HEK293 (cell line): Measurements from ENCODE around the gene MCM3AP.

ENCODE experiments used
- CTCF ChIA-PET: fragments of 350-600 bp; formaldehyde crosslinking; extraction: SDS; loops from one replicate; lab custom pipeline; 2021; ENCODE audit warnings: antibody characterized with exemption; lab: Yijun Ruan, JAX
- POLR2A ChIA-PET: fragments of 300-600 bp; formaldehyde crosslinking; extraction: SDS; loops from one replicate; lab custom pipeline; 2020; ENCODE audit warnings: antibody characterized with exemption, inconsistent platforms; lab: Yijun Ruan, JAX
- H3K27ac ChIP-seq: fragments of 200-500 bp; sonication (Bioruptor generic); 2 replicates; pipeline ENCODE4 v1.5.1; 2014; ENCODE audit warnings: low read depth, low read length, control low read depth, inconsistent platforms; ENCODE audit errors: extremely low read depth
- H3K36me3 ChIP-seq, 2 experiments: fragments of 200-500 bp in 1 of 2; sonication (Bioruptor generic) in 1 of 2; 1 replicate in 1 of 2; 2 replicates in 1 of 2; pipeline ENCODE4 v1.5.1; 2014 to 2017; ENCODE audit warnings: inconsistent platforms in 2 of 2, low read length in 2 of 2; ENCODE audit not compliant: control insufficient read depth in 2 of 2, insufficient read depth in 1 of 2
- H3K4me1 ChIP-seq: fragments of 200-500 bp; sonication (Bioruptor generic); 2 replicates; pipeline ENCODE4 v1.5.1; 2014; ENCODE audit warnings: mild to moderate bottlenecking, low read length, inconsistent platforms; ENCODE audit not compliant: control insufficient read depth, insufficient read depth
- H3K4me3 ChIP-seq: 2 replicates; pipeline ENCODE4 v1.5.1; 2011; ENCODE audit warnings: low read depth, mild to moderate bottlenecking, control low read depth, low read length, moderate library complexity
- H3K9me3 ChIP-seq: fragments of 200-500 bp; sonication (Bioruptor generic); 2 replicates; pipeline ENCODE4 v1.5.1; 2014; ENCODE audit warnings: low read depth, low read length, inconsistent platforms; ENCODE audit not compliant: control insufficient read depth, insufficient read depth
- GFI1B ChIP-seq: fragments of 450-650 bp; formaldehyde crosslinking; IDR thresholded peaks from 2 replicates; pipeline ENCODE4 v1.5.1; 2016; ENCODE audit warnings: missing biosample characterization, missing genetic modification characterization
- GLI2 ChIP-seq: fragments of 450-650 bp; formaldehyde crosslinking; IDR thresholded peaks from 2 replicates; pipeline ENCODE4; 2017; ENCODE audit warnings: missing biosample characterization, missing genetic modification characterization, low read depth, borderline replicate concordance
- KLF8 ChIP-seq: fragments of 450-650 bp; formaldehyde crosslinking; IDR thresholded peaks from 2 replicates; pipeline ENCODE4 v1.5.1; 2016; ENCODE audit warnings: missing biosample characterization, missing genetic modification characterization
- MEIS1 ChIP-seq: sonication (generic); formaldehyde crosslinking; IDR thresholded peaks from 2 replicates; pipeline ENCODE4 v1.8.1; 2022; ENCODE audit warnings: missing genetic modification reagents, mild to moderate bottlenecking, borderline replicate concordance
- PRDM6 ChIP-seq: fragments of 450-650 bp; formaldehyde crosslinking; IDR thresholded peaks from 2 replicates; pipeline ENCODE4 v1.5.1; 2017; ENCODE audit warnings: missing biosample characterization, missing genetic modification characterization
- TCF7L2 ChIP-seq: IDR thresholded peaks from 2 replicates; pipeline ENCODE4 v1.6.1; 2011; ENCODE audit warnings: low read depth, mild to moderate bottlenecking, inconsistent platforms, low read length, moderate library complexity, borderline replicate concordance
- YY1 ChIP-seq: fragments of 450-650 bp; formaldehyde crosslinking; IDR thresholded peaks from 2 replicates; pipeline ENCODE4 v1.5.1; 2018; ENCODE audit warnings: missing biosample characterization, missing genetic modification characterization
- ZFHX2 ChIP-seq: fragments of 450-650 bp; formaldehyde crosslinking; conservative IDR thresholded peaks from 2 replicates; pipeline ENCODE4 v1.5.1; 2016; ENCODE audit warnings: missing biosample characterization, missing genetic modification characterization
- ZFP37 ChIP-seq: fragments of 450-650 bp; formaldehyde crosslinking; IDR thresholded peaks from 2 replicates; pipeline ENCODE4 v1.5.1; 2016; ENCODE audit warnings: missing biosample characterization, missing genetic modification characterization
- ZNF248 ChIP-seq: fragments of 450-650 bp; formaldehyde crosslinking; IDR thresholded peaks from 2 replicates; pipeline ENCODE4 v1.5.1; 2017; ENCODE audit warnings: missing biosample characterization, missing genetic modification characterization
- ZNF560 ChIP-seq: fragments of 450-650 bp; formaldehyde crosslinking; IDR thresholded peaks from 2 replicates; pipeline ENCODE4 v1.5.1; 2017; ENCODE audit warnings: missing biosample characterization, missing genetic modification characterization, borderline replicate concordance
- ZNF610 ChIP-seq: fragments of 450-650 bp; formaldehyde crosslinking; IDR thresholded peaks from 2 replicates; pipeline ENCODE4 v1.5.1; 2016; ENCODE audit warnings: missing biosample characterization, missing genetic modification characterization, borderline replicate concordance
- ZNF629 ChIP-seq: fragments of 450-650 bp; formaldehyde crosslinking; IDR thresholded peaks from 2 replicates; pipeline ENCODE4 v1.5.1; 2017; ENCODE audit warnings: missing biosample characterization, missing genetic modification characterization
- ZNF664 ChIP-seq: fragments of 450-650 bp; formaldehyde crosslinking; IDR thresholded peaks from 2 replicates; pipeline ENCODE4 v1.5.1; 2016; ENCODE audit warnings: missing biosample characterization, missing genetic modification characterization
- ZSCAN16 ChIP-seq: fragments of 450-650 bp; formaldehyde crosslinking; IDR thresholded peaks from 2 replicates; pipeline ENCODE4 v1.5.1; 2016; ENCODE audit warnings: missing biosample characterization, missing genetic modification characterization
- TF ChIP-seq, protein P1 (sequence below): fragments of 450-650 bp; formaldehyde crosslinking; IDR thresholded peaks from 2 replicates; pipeline ENCODE4 v1.5.1; 2017; ENCODE audit warnings: missing biosample characterization, mild to moderate bottlenecking, missing genetic modification characterization, moderate library complexity
- TF ChIP-seq, protein P2 (sequence below): fragments of 450-650 bp; formaldehyde crosslinking; IDR thresholded peaks from 2 replicates; pipeline ENCODE4 v1.5.1; 2016; ENCODE audit warnings: missing biosample characterization, missing genetic modification characterization, borderline replicate concordance

The MCM3AP gene

GRCh38 chr21:46214478-46215340 lies 70.7 kb downstream of the MCM3AP start:
- Histone ChIP-seq H3K36me3 (peaks cover 4 to 33% of the 10 kb centered on the region in 2 experiments; a peak in 2 of 3 replicates), H3K4me1 (no peaks in the 10 kb centered on the region), H3K27ac (no peak overlapping the region), H3K9me3 (no peaks in the 10 kb centered on the region), H3K4me3 (no peak overlapping the region)
- CTCF ChIA-PET, result interaction anchor here (0.6 to 2.0 kb wide), 2 partner anchors 62 to 68 kb away, joined by 3 to 6 read pairs; no protein-coding TSS in a partner anchor
- TF ChIP-seq GFI1B (tag by site-specific recombination), result no peak
- no peak for TF ChIP-seq ZNF664 (tag by site-specific recombination)
- no peak for TF ChIP-seq YY1 (tag by site-specific recombination)
- TF ChIP-seq KLF8 (tag by site-specific recombination), result no peak
- TF ChIP-seq PRDM6 (tag by site-specific recombination), result no peak
- TF ChIP-seq ZNF629, result no peak
- no peak for TF ChIP-seq ZNF560 (tag by site-specific recombination)
- no peak for TF ChIP-seq ZNF610
- TF ChIP-seq, protein P1, sequence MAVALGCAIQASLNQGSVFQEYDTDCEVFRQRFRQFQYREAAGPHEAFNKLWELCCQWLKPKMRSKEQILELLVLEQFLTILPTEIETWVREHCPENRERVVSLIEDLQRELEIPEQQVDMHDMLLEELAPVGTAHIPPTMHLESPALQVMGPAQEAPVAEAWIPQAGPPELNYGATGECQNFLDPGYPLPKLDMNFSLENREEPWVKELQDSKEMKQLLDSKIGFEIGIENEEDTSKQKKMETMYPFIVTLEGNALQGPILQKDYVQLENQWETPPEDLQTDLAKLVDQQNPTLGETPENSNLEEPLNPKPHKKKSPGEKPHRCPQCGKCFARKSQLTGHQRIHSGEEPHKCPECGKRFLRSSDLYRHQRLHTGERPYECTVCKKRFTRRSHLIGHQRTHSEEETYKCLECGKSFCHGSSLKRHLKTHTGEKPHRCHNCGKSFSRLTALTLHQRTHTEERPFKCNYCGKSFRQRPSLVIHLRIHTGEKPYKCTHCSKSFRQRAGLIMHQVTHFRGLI (tag by site-specific recombination), result no peak
- TF ChIP-seq GLI2 (tag by site-specific recombination), result no peak
- TF ChIP-seq ZFHX2, result no peak
- TF ChIP-seq TCF7L2, result no peak
- TF ChIP-seq ZSCAN16, result no peak
- TF ChIP-seq ZFP37, result no peak
- TF ChIP-seq, protein P2, sequence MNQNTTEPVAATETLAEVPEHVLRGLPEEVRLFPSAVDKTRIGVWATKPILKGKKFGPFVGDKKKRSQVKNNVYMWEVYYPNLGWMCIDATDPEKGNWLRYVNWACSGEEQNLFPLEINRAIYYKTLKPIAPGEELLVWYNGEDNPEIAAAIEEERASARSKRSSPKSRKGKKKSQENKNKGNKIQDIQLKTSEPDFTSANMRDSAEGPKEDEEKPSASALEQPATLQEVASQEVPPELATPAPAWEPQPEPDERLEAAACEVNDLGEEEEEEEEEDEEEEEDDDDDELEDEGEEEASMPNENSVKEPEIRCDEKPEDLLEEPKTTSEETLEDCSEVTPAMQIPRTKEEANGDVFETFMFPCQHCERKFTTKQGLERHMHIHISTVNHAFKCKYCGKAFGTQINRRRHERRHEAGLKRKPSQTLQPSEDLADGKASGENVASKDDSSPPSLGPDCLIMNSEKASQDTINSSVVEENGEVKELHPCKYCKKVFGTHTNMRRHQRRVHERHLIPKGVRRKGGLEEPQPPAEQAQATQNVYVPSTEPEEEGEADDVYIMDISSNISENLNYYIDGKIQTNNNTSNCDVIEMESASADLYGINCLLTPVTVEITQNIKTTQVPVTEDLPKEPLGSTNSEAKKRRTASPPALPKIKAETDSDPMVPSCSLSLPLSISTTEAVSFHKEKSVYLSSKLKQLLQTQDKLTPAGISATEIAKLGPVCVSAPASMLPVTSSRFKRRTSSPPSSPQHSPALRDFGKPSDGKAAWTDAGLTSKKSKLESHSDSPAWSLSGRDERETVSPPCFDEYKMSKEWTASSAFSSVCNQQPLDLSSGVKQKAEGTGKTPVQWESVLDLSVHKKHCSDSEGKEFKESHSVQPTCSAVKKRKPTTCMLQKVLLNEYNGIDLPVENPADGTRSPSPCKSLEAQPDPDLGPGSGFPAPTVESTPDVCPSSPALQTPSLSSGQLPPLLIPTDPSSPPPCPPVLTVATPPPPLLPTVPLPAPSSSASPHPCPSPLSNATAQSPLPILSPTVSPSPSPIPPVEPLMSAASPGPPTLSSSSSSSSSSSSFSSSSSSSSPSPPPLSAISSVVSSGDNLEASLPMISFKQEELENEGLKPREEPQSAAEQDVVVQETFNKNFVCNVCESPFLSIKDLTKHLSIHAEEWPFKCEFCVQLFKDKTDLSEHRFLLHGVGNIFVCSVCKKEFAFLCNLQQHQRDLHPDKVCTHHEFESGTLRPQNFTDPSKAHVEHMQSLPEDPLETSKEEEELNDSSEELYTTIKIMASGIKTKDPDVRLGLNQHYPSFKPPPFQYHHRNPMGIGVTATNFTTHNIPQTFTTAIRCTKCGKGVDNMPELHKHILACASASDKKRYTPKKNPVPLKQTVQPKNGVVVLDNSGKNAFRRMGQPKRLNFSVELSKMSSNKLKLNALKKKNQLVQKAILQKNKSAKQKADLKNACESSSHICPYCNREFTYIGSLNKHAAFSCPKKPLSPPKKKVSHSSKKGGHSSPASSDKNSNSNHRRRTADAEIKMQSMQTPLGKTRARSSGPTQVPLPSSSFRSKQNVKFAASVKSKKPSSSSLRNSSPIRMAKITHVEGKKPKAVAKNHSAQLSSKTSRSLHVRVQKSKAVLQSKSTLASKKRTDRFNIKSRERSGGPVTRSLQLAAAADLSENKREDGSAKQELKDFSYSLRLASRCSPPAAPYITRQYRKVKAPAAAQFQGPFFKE (tag by site-specific recombination), result no peak
- no peak for TF ChIP-seq MEIS1 (CRISPR knock-in tag)
- TF ChIP-seq ZNF248 (tag by site-specific recombination), result no peak
- POLR2A ChIA-PET, result interaction anchor here (1.2 kb wide), 1 partner anchor 56 kb away, joined by 4 read pairs; no protein-coding TSS in a partner anchor
